Suprapubic skin (tissue), 3 donors: ENCODE data around the gene GALE.

Source experiments
- CTCF ChIP-seq, 2 donors: fragments of 200-600 bp in 1 of 2; fragments of 450-650 bp in 1 of 2; sonication (generic) in 1 of 2; IDR thresholded peaks; one replicate each; pipeline ENCODE4 v1.5.1; 2016 to 2019; ENCODE audit warnings: antibody characterized with exemption in 2 of 2, mild to moderate bottlenecking in 1 of 2, moderate library complexity in 1 of 2
- POLR2A ChIP-seq, 2 donors: fragments of 450-650 bp; IDR thresholded peaks; one replicate each; pipeline ENCODE4 v1.6.1; 2017; ENCODE audit warnings: antibody characterized with exemption in 2 of 2, mild to moderate bottlenecking in 2 of 2, moderate library complexity in 2 of 2

- TF ChIP-seq CTCF (IDR thresholded peaks at IDR 0.05), result no peak
- no peak for TF ChIP-seq POLR2A (IDR thresholded peaks at IDR 0.05)
Measured at GRCh38 chr1:23807453-23807852, 6.9 kb upstream of the GALE start.
